Esophagus muscularis mucosa (tissue), 4 donors: Measurements from ENCODE around the gene BEX5. TPM values are rescaled to one million over a fixed set of nuclear protein-coding genes. Genes with fewer than 3 reads are reported as not detected.
"Not testable (repeated sequence)": the region's sequence is repeated elsewhere in the genome, so short reads cannot be mapped to it uniquely, and the experiment has no call there.

ENCODE experiments used
- DNase-seq: peaks from one replicate; pipeline ENCODE4 v3.0.0-alpha.2; 2017; ENCODE audit errors: extremely low spot score
- H3K27ac ChIP-seq, 4 donors: fragments of 200-600 bp; sonication (generic); replicated peaks in 1 of 4; 1 replicate in 3 of 4; 2 replicates in 1 of 4; pipeline ENCODE4 v1.5.1; 2016 to 2019; ENCODE audit warnings: mild to moderate bottlenecking in 1 of 4
- H3K27me3 ChIP-seq, 4 donors: fragments of 200-600 bp; sonication (generic); one replicate each; pipeline versions ENCODE4 v1.5.1 to v1.6.0; 2016 to 2019
- H3K36me3 ChIP-seq, 4 donors: fragments of 200-600 bp; sonication (generic); one replicate each; pipeline ENCODE4 v1.5.1; 2016 to 2019
- H3K4me1 ChIP-seq, 4 donors: fragments of 200-600 bp; sonication (generic); one replicate each; pipeline ENCODE4 v1.5.1; 2016 to 2019
- H3K4me3 ChIP-seq, 4 donors: fragments of 200-600 bp; sonication (generic); 1 replicate in 2 of 4; 2 replicates in 2 of 4; pipeline ENCODE4 v1.5.1; 2016 to 2019; ENCODE audit warnings: mild to moderate bottlenecking in 4 of 4, moderate library complexity in 1 of 4
- H3K9me3 ChIP-seq, 4 donors: fragments of 200-600 bp; sonication (generic); 1 replicate in 3 of 4; 2 replicates in 1 of 4; pipeline ENCODE4 v1.5.1; 2016 to 2019
- EP300 ChIP-seq: sonication (generic); formaldehyde crosslinking; IDR thresholded peaks from one replicate; pipeline ENCODE4 v1.6.1; 2017; ENCODE audit warnings: antibody characterized with exemption
- POLR2A ChIP-seq: fragments of 450-650 bp; IDR thresholded peaks from one replicate; pipeline ENCODE4 v1.6.1; 2017; ENCODE audit warnings: antibody characterized with exemption, moderate library complexity, mild to moderate bottlenecking, low read depth
- POLR2AphosphoS5 ChIP-seq, 2 donors: sonication (generic); formaldehyde crosslinking; IDR thresholded peaks; one replicate each; pipeline ENCODE4 v1.6.1; 2017; ENCODE audit warnings: antibody characterized with exemption in 2 of 2
- WGBS: methylation state at CpG from one replicate; pipeline ENCODE4 v1.1.5; 2018; 5-methylcytosine and 5-hydroxymethylcytosine counted together
- intact Hi-C: fragments of 100-400 bp; cut with DNase I; formaldehyde crosslinking; loops from one replicate; pipeline ENCODE4 v1.15.1; 2023
- total RNA-seq, 4 donors: library from RNA; depleted of rRNA; stranded (reverse); fragments of >200 nt; gene quantifications; one replicate each; pipeline versions ENCODE4 v1.1.0 to v1.2.1, GENCODE V29; 2016
- TF ChIP-seq, protein P1 (sequence below), 3 experiments: fragments of 200-600 bp in 2 of 3; fragments of 450-650 bp in 1 of 3; sonication (generic) in 2 of 3; IDR thresholded peaks; one replicate each; pipeline ENCODE4 v1.5.1; 2017 to 2019; ENCODE audit warnings: antibody characterized with exemption in 3 of 3, mild to moderate bottlenecking in 2 of 3, moderate library complexity in 1 of 3

Gene BEX5
- total RNA-seq, 4 donors from 2014 or later = 0.83 to 2.5 (median 2.1) TPM

GRCh38 chrX:102138064-102138463 lies 17.7 kb downstream of the BEX5 start:
- intact Hi-C loops = no loop called here
- no peak for TF ChIP-seq EP300
- no peak for TF ChIP-seq POLR2AphosphoS5 (IDR thresholded peaks at IDR 0.05)
- TF ChIP-seq POLR2A = no peak
- TF ChIP-seq, protein P1, sequence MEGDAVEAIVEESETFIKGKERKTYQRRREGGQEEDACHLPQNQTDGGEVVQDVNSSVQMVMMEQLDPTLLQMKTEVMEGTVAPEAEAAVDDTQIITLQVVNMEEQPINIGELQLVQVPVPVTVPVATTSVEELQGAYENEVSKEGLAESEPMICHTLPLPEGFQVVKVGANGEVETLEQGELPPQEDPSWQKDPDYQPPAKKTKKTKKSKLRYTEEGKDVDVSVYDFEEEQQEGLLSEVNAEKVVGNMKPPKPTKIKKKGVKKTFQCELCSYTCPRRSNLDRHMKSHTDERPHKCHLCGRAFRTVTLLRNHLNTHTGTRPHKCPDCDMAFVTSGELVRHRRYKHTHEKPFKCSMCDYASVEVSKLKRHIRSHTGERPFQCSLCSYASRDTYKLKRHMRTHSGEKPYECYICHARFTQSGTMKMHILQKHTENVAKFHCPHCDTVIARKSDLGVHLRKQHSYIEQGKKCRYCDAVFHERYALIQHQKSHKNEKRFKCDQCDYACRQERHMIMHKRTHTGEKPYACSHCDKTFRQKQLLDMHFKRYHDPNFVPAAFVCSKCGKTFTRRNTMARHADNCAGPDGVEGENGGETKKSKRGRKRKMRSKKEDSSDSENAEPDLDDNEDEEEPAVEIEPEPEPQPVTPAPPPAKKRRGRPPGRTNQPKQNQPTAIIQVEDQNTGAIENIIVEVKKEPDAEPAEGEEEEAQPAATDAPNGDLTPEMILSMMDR (IDR thresholded peaks at IDR 0.05) = no peak
- H3K27ac ChIP-seq = no peak overlapping the region
- H3K4me1 ChIP-seq = no peaks in the 10 kb centered on the region
- no peak for DNase-seq
- no peaks in the 10 kb centered on the region for H3K9me3 ChIP-seq
- H3K36me3 ChIP-seq = no peaks in the 10 kb centered on the region
- no peak overlapping the region for H3K4me3 ChIP-seq
- H3K27me3 ChIP-seq = peaks cover 0 to 14% (median 6%) of the 10 kb centered on the region in 4 donors
- WGBS = 55% methylated on average over 4 of the region's 4 CpGs

DNA sequence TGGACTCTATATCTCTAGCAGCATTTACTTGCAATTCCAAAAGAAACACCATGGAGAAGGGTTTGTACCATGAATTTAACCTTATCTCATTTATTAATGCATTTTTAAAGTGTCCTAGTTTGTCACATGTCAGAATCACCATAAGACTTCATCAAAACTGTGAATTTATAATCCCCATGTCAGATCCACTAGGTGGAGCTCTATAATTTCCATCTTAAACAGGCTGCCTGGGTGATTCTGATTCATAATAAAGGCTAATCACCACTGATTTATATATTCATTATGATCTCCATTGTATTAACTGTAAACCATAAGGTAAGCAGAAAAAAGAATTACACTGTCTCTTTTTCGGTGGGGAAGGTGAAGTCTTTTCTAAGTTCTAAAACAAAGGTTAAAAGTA lies 26.3 kb downstream of the BEX5 start:
- Histone ChIP-seq H3K27me3 (peaks cover 0 to 25% (median 0%) of the 10 kb centered on the region in 4 donors), H3K4me3 (no peak overlapping the region), H3K4me1 (peaks cover 0 to 13% (median 5%) of the 10 kb centered on the region in 4 donors), H3K9me3 (no peaks in the 10 kb centered on the region), H3K36me3 (no peaks in the 10 kb centered on the region), H3K27ac (no peak overlapping the region)
- intact Hi-C loops = no loop called here
- no peak for DNase-seq
- WGBS = 55% methylated on average over 1 of the region's 1 CpG
- TF ChIP-seq, protein P1 (IDR thresholded peaks at IDR 0.05) = peak; percentile 19 to 21 (median 20)
- no peak for TF ChIP-seq EP300

DNA sequence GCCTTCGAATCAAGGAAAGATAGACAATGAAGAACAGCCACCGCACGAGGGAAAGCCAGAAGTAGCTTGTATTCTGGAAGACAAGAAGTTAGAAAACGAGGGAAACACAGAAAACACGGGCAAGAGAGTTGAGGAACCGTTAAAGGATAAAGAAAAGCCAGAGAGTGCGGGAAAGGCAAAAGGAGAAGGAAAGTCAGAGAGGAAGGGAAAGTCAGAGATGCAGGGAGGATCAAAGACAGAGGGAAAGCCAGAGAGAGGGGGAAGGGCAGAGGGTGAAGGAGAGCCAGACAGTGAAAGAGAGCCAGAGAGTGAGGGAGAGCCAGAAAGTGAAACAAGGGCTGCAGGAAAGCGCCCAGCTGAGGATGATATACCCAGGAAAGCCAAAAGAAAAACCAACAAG lies 28.9 kb downstream of the BEX5 start:
- intact Hi-C loops = no loop called here
- H3K27me3 ChIP-seq = peaks cover 0 to 14% (median 0%) of the 10 kb centered on the region in 4 donors

DNA sequence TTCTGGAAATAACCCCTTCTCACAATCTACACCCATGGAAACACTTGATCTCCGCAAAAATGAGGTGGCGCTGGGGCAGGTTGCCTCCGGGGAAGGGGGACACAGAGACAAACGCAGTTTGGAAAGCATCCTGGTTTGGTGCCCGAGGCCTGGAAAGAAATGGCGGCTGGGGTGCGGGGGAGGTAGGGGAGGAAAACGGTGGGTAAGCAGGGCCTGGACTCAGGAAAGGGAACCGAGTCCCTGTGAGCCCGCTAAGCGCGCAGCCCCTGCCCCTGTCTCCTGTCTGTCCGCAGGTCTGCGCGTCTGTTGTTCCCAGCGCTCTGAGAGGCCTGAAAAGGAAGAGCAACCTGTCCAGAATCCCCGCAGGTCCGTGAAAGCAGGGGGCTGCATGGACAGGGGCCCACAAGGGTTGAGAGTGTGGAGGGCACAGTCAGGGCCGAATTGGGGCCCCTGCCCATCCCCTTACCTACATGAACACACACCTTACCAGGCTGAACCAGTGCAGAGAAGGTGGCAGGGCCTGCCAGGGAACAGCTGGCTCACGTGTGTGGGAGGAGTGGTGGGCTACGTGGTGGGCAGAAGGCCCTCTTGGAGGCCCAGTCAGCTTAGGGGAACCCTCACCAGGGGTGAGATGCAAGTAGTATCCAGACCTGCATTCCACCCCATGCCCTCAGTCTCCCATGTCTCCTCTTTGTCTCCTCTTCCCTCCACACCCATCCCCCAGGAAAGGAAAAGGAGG lies 29.5 kb downstream of the BEX5 start:
- 43% methylated on average over 16 of the region's 21 CpGs for WGBS

More for the DNA sequence above, 28.9 kb downstream of the BEX5 start:
- WGBS = 51% methylated on average over 8 of the region's 8 CpGs
- Histone ChIP-seq H3K4me3 (peak overlapping the region in 1 of 4 donors; percentile 49), H3K4me1 (peaks cover 0 to 13% (median 5%) of the 10 kb centered on the region in 4 donors), H3K27ac (peak overlapping the region; percentile 57 to 76 (median 70)), H3K36me3 (no peaks in the 10 kb centered on the region), H3K9me3 (no peaks in the 10 kb centered on the region)
- no peak for DNase-seq
- TF ChIP-seq POLR2A (no peak), POLR2AphosphoS5 (IDR thresholded peaks at IDR 0.05) (no peak), EP300 (no peak)
- TF ChIP-seq, protein P1 (IDR thresholded peaks at IDR 0.05) = no peak

DNA sequence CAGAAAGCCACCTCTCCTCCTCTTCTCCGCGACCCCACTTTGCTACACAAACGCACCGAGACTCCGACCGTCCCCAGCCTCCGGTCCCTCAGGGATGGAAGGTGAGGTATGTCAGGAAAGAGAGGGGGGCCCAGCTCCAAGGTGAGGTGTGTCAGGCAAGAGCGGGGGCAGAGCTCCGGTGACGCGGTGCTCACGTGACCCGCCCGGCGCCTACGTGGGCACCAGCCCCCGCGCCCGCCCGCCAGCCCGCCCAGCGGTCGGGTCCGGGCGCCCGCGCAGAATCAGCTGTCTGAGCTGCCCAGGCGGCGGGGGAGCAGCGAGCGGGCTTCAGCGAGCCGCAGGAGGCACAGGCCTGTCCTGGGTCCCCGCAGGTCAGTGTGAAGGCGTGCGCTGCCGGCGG lies 30.3 kb downstream of the BEX5 start, which contains the start of gene TCEAL2:
Gene TCEAL2 (plus strand): TSS at position 244 of the 400 bp plus-strand sequence. CDS start 1,152 bp downstream, outside the sequence.
- Histone ChIP-seq H3K27ac (peak within 1 kb of the TSS; percentile 57 to 76 (median 70)), H3K27me3 (peaks cover 0 to 14% (median 0%) of the 10 kb centered on the region in 4 donors), H3K4me3 (peak within 1 kb of the TSS; percentile 42 to 54 (median 50)), H3K4me1 (peaks cover 0 to 13% (median 5%) of the 10 kb centered on the region in 4 donors)
- WGBS = 35% methylated on average over 12 of the region's 38 CpGs
- TF ChIP-seq POLR2AphosphoS5 (IDR thresholded peaks at IDR 0.05) = peak in 1 of 2 donors; percentile 37
- H3K36me3 ChIP-seq, H3K9me3 ChIP-seq, DNase-seq, intact Hi-C loops: not testable (repeated sequence)

More for the DNA sequence above, 29.5 kb downstream of the BEX5 start:
- intact Hi-C loops, H3K36me3 ChIP-seq, H3K9me3 ChIP-seq, DNase-seq: not testable (repeated sequence)
- Histone ChIP-seq H3K4me1 (peaks cover 0 to 13% (median 5%) of the 10 kb centered on the region in 4 donors), H3K27me3 (peaks cover 0 to 14% (median 0%) of the 10 kb centered on the region in 4 donors), H3K4me3 (peak overlapping the region; percentile 42 to 54 (median 50)), H3K27ac (peak overlapping the region; percentile 57 to 76 (median 70))

DNA sequence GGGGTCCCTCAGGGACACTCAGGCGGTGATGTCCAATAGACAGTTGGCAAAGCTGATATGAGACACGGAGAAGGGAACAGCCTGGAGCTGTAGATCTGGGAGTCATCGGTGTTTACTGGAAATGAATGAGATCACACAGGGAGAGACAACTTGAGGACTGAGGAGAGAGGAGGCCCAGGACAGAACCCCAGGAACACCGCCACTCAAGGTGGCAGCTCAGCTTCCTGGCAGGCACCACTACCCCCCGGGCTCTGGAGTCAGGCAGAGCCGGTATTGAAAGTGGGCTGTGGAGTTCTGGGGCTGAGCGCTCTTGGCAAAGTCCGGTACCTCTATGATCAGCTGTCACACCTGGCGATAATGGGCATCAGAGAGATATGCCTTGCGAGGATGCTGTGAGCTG lies 30.8 kb downstream of the BEX5 start:
- DNase-seq, H3K36me3 ChIP-seq, intact Hi-C loops, H3K9me3 ChIP-seq: not testable (repeated sequence)
- peak overlapping the region; percentile 42 to 54 (median 50) for H3K4me3 ChIP-seq
- WGBS = 54% methylated on average over 6 of the region's 10 CpGs
- H3K27ac ChIP-seq = peak overlapping the region; percentile 57 to 76 (median 70)
- H3K4me1 ChIP-seq = peaks cover 0 to 13% (median 5%) of the 10 kb centered on the region in 4 donors
- H3K27me3 ChIP-seq = peaks cover 0 to 14% (median 0%) of the 10 kb centered on the region in 4 donors
